Middle frontal gyrus (tissue), 1 donor: ENCODE measurements around the gene SYCE1.
"Not testable (repeated sequence)": the region's sequence is repeated elsewhere in the genome, so short reads cannot be mapped to it uniquely, and the experiment has no call there.

Experiments used
- DNase-seq: peaks from one replicate; pipeline ENCODE4 v3.0.0-alpha.2; 2015; ENCODE audit warnings: low spot score; ENCODE audit errors: extremely low spot score

SYCE1 gene

GRCh38 chr10:133565441-133566294 is at the start of gene SYCE1:
TSS of gene SYCE1 (minus strand) at chr10:133565583. CDS start at chr10:133565529, 54 bp downstream.
- DNase-seq = no peak

GRCh38 chr10:133614830-133615580 is 49.6 kb upstream of the SYCE1 start:
- DNase-seq = no peak

GRCh38 chr10:133613699-133614098 is 48.3 kb upstream of the SYCE1 start:
- DNase-seq = no peak

- DNase-seq = no peak
These were observed 45.7 kb upstream of the SYCE1 start for GRCh38 chr10:133611079-133611478.

GRCh38 chr10:133608855-133609254 is 43.5 kb upstream of the SYCE1 start:
- DNase-seq = no peak

GRCh38 chr10:133603434-133603833 is 38.1 kb upstream of the SYCE1 start:
- not testable (repeated sequence) for DNase-seq

- no peak for DNase-seq
These were observed 35.3 kb upstream of the SYCE1 start for GRCh38 chr10:133600657-133601056.

- DNase-seq = not testable (repeated sequence)
These were observed 34.5 kb upstream of the SYCE1 start for GRCh38 chr10:133599869-133600268.

- DNase-seq = no peak
These were observed 27.3 kb upstream of the SYCE1 start for GRCh38 chr10:133592716-133593115.

- DNase-seq = no peak
These were observed 25.6 kb upstream of the SYCE1 start for GRCh38 chr10:133590970-133591359.

GRCh38 chr10:133590226-133590969 is 25.0 kb upstream of the SYCE1 start:
- DNase-seq = no peak

GRCh38 chr10:133577037-133577436 is 11.7 kb upstream of the SYCE1 start:
- not testable (repeated sequence) for DNase-seq

- DNase-seq = not testable (repeated sequence)
These were observed 8.1 kb upstream of the SYCE1 start for GRCh38 chr10:133573460-133573859.

- not testable (repeated sequence) for DNase-seq
These were observed 6.7 kb upstream of the SYCE1 start for GRCh38 chr10:133572055-133572454.

GRCh38 chr10:133569801-133570200 is 4.4 kb upstream of the SYCE1 start:
- DNase-seq = not testable (repeated sequence)

GRCh38 chr10:133568831-133569527 is 3.6 kb upstream of the SYCE1 start:
- DNase-seq = not testable (repeated sequence)

- DNase-seq = no peak
These were observed 2.9 kb upstream of the SYCE1 start for GRCh38 chr10:133568287-133568614.

GRCh38 chr10:133567609-133568286 is 2.4 kb upstream of the SYCE1 start:
- no peak for DNase-seq

GRCh38 chr10:133567119-133567518 is 1.7 kb upstream of the SYCE1 start:
- DNase-seq = no peak

GRCh38 chr10:133564816-133565215 is 567 bp downstream of the SYCE1 start:
- no peak for DNase-seq

GRCh38 chr10:133559216-133559615 is 6.2 kb downstream of the SYCE1 start:
- DNase-seq = no peak
